Measurements from ENCODE around the gene AACS.

- TF ChIP-seq POLR2A (IDR thresholded peaks at IDR 0.05) (no peak), CTCF (IDR thresholded peaks at IDR 0.05) (no peak), EP300 (IDR thresholded peaks at IDR 0.05) (no peak)
Observed at GRCh38 chr12:125018356-125018755, 46.9 kb upstream of the AACS start.
